ENCODE results near the gene TPCN2.
A peak's percentile ranks its signal among the peaks of the same experiment; 100 is the strongest.
"Not testable (repeated sequence)": the region's sequence is repeated elsewhere in the genome, so short reads cannot be mapped to it uniquely, and the experiment has no call there.

The TPCN2 gene

GRCh38 chr11:69048694-69049489, at the start of gene TPCN2:
TSS of gene TPCN2 (plus strand) at chr11:69048932. CDS start at chr11:69048998, 66 bp downstream.
- DNase-seq, result peak; percentile 98

- DNase-seq, result no peak
Measured at GRCh38 chr11:68999093-68999747, 49.5 kb upstream of the TPCN2 start.

- not testable (repeated sequence) for DNase-seq
Measured at GRCh38 chr11:68999748-69000355, 48.9 kb upstream of the TPCN2 start.

- DNase-seq, result no peak
Measured at GRCh38 chr11:69000391-69000790, 48.3 kb upstream of the TPCN2 start.

- peak; percentile 54 for DNase-seq
Measured at GRCh38 chr11:69000831-69001242, 47.9 kb upstream of the TPCN2 start.

- DNase-seq, result no peak
Measured at GRCh38 chr11:69001243-69002081, 47.3 kb upstream of the TPCN2 start.

- no peak for DNase-seq
Measured at GRCh38 chr11:69002110-69002569, 46.6 kb upstream of the TPCN2 start.

- DNase-seq, result no peak
Measured at GRCh38 chr11:69002570-69003231, 46.0 kb upstream of the TPCN2 start.

GRCh38 chr11:69003301-69003865, 45.3 kb upstream of the TPCN2 start:
- DNase-seq, result no peak

GRCh38 chr11:69003866-69004367, 44.8 kb upstream of the TPCN2 start:
- DNase-seq, result no peak

GRCh38 chr11:69004411-69005182, 44.1 kb upstream of the TPCN2 start:
- DNase-seq, result no peak

GRCh38 chr11:69005183-69005630, 43.5 kb upstream of the TPCN2 start:
- no peak for DNase-seq

- no peak for DNase-seq
Measured at GRCh38 chr11:69005631-69006368, 42.9 kb upstream of the TPCN2 start.

- no peak for DNase-seq
Measured at GRCh38 chr11:69006816-69007215, 41.9 kb upstream of the TPCN2 start.

GRCh38 chr11:69007975-69008381, 40.8 kb upstream of the TPCN2 start:
- DNase-seq, result no peak

- DNase-seq, result no peak
Measured at GRCh38 chr11:69008737-69009440, 39.8 kb upstream of the TPCN2 start.

- DNase-seq, result no peak
Measured at GRCh38 chr11:69009441-69010211, 39.1 kb upstream of the TPCN2 start.

GRCh38 chr11:69010361-69010891, 38.3 kb upstream of the TPCN2 start:
- no peak for DNase-seq
